Astrocyte (in vitro differentiated cells and primary cell): ENCODE data around the gene ACP5.

Source experiments
- CTCF ChIP-seq: IDR thresholded peaks from 2 replicates; pipeline ENCODE4 v1.5.1; 2011; ENCODE audit warnings: low read depth, mild to moderate bottlenecking, inconsistent platforms, low read length, moderate library complexity; ENCODE audit not compliant: insufficient read depth
- EZH2 ChIP-seq: IDR thresholded peaks from 2 replicates; pipeline ENCODE4 v1.6.1; 2012; ENCODE audit warnings: mild to moderate bottlenecking, low read length, inconsistent platforms; ENCODE audit not compliant: insufficient read depth

GRCh38 chr19:11576227-11576626, 1.2 kb downstream of the ACP5 start:
- TF ChIP-seq CTCF = no peak
- no peak for TF ChIP-seq EZH2
